HS-27A (cell line): Measurements from ENCODE around the gene TSPEAR.

Experiments
- DNase-seq: peaks from one replicate; pipeline ENCODE4 v3.0.0-alpha.2; 2012; ENCODE audit warnings: low read depth, missing footprints

Gene TSPEAR

DNA sequence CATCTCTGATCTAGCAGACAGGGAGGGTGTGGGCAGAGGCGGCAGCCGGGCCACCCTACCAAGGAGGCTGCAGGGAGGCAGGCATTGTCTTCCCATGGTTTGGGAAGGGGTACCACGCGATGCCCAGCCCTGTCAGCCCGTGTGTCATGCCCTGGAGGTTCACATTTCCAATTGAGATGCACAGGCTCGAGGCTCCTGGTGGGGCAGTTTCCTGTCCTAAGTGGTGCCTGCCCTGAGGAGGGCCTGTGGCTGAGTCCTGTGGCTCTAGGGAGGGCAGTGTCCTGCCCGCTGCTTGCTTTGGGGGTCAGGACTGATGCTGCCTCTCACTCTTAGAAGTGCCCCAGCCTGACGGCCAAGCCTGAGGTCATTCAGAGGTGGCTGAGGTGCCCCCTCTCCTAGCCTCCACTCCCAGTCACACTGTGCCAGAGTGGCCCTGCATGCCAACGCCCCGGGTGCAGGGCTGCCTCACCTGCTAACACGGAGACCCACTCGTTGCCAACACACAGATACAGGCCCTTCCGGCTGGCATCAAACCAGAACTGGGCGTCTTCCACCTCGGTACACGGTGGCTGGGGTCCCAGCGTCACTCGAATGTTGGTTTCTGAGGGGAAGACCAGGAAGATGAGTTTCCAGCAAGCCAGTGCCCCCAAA, 183.3 kb downstream of the TSPEAR start:
- DNase-seq = no peak

- DNase-seq = no peak
Measured at GRCh38 chr21:44527156-44527982, 184.0 kb downstream of the TSPEAR start.

GRCh38 chr21:44526096-44526997, 185.0 kb downstream of the TSPEAR start:
- DNase-seq = no peak

DNA sequence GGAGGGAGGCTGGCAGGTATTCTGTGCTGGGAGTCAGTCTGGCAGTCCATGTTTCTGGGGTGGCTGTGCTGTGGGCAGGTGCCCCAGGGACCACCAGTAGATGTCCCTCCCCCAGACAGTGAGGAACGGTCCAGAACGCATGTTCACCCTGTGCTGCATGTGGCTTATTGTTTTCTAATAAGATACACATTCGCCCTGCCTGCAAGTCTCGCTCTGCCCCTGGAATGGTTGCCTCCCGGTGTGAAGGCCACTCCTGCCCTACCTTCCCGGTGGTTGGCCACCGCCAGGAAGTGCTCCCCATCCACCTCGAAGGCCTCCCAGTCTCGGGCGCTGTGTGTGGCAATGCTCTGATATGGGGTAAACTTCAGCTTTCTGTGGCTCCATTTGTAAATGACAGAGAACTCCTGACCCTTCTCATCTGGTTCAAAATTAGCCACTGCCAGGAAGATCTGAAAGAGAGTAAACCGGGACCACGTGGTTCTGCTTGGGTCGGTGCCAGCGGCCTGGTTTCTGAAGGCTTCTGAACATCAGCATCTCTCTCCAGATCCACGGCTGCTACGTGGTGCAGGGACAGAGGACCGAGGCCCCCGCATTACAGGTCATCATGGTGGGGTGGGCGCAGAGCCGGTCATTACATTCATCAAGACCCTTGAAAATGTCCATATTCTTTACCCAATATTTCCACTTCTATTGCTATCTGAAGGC, 185.8 kb downstream of the TSPEAR start:
- no peak for DNase-seq

- no peak for DNase-seq
Measured at GRCh38 chr21:44524414-44525371, 186.7 kb downstream of the TSPEAR start.

DNA sequence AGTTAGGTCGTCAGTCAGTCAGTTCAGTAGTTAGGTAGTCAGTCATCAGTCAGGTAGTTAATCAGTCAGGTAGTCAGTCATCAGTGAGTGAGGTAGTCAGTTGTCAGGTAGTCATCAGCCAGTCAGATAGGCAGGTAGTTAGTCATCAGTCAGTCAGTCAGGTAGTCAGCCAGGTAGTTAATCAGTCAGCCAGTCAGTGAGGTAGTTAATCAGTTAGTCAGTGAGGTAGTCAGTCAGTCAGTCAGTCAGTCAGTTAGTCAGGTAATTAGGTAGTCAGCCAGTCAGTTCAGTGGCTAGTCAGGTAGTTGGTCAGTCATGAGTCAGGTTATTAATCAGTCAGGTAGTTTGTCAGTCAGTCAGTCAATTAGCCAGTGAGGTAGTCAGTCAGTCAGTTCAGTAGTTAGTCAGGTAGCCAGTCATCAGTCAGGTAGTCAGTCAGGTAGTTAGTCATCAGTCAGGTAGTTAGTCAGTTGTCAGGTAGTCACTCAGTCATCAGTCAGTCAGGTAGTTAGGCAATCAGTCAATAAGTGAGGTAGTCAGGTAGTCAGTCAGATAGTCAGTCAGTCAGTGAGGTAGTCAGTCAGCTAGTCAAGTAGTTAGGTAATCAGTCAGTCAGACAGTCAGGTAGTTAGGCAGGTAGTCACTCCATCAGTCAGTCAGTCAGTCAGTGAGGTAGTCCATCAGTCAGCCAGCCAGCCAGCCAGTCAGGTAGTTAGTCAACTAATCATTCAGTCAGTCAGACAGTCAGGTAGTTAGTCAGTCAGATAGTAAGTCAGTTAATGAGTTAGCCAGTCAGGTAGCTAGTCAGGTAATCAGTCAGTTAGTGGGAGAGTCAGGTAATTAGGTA, 187.6 kb downstream of the TSPEAR start:
- DNase-seq = no peak

DNA sequence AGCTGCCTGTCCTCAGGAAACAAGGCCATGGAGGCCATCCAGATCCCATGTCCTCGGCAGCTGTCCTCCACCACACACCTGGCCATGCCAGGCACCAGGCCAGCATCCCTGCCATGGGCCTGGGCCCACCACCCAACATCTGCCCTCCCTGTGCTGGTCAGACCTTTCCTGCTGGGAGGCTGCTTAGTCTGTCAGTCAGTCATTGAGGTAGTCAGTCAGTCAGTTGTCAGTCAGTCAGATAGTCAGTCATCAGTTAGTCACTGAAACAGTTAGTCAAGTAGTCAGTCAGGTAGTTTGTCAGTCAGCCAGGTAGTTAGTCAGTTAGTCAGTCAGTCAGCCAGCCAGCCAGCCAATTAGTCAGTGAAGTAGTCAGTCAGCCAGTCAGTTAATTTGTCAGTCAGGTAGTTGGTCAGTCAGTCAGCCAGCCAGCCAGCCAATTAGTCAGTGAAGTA, 188.6 kb downstream of the TSPEAR start:
- no peak for DNase-seq

GRCh38 chr21:44521928-44522752, 189.2 kb downstream of the TSPEAR start:
- no peak for DNase-seq

GRCh38 chr21:44521301-44521927, 190.0 kb downstream of the TSPEAR start:
- DNase-seq = no peak

GRCh38 chr21:44520326-44521300, 190.8 kb downstream of the TSPEAR start:
- DNase-seq = no peak

DNA sequence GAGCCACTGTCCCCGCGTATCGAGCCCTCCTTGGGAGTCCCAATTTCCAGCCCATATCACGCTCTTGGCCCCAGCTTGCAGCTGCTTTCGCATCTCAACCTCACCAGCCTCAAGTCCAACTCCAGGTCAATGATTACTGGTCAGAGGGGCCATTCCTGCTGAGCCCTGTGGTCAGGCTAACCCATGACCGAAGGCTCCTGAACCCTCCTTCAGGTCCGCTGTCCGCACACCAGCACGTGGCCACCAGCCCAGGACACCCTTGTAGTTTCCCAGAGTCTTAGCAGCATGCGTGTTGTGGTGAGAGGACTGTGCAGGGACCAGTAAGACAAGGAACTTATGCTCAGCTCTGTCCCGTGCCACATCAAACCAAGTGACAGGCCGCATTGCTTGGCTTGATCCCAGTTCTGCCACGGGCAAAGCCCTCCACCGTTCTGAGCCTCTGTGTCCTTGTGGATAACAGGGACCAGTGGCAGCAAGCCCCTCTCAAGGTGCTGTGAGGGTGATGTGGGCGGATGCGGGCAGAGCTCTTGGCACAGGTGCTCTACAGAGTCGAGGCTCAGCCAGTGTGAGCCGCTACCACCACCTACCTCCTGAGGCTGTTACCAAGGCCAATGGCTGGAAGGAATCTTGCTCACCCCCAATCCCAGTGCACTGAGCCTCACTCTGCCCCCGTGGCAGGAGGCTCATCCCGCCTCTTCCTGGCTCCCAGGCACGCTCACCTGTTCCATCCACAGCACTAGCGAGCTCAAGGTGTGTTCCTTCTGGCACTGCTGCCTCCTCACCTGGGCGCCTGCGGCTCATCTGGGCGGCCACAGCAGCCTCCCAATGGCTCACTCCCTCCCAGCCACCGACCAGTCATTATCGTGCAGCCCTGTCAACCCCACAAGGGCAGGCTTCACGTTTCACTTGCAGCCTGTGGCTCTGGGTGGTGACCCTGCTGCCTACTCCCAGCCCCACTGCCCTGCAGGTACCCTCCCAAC, 191.7 kb downstream of the TSPEAR start:
- DNase-seq = no peak

GRCh38 chr21:44518686-44519085, 192.7 kb downstream of the TSPEAR start:
- DNase-seq = no peak

GRCh38 chr21:44517175-44517899, 194.0 kb downstream of the TSPEAR start:
- peak; percentile 5 for DNase-seq

GRCh38 chr21:44516828-44517174, 194.6 kb downstream of the TSPEAR start:
- no peak for DNase-seq

DNA sequence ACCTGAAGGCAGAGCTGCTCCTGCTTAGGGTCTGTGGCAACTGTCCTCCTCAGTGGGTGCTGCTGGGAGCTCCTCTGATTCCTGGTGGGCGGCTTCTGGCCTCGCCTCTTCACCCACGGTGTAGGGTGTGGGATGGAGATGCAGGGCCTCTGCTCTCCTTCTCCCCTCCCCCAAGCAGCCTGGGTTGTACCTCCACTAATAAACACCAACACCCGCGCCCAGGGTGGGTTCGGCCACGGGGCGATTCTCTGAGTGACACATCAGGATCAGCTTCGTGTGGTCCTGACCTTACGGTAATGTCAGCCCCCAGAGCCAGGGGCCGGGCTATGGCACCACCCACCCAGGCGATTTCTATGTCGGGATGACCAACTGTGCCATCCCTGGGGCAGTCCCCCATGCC, 195.0 kb downstream of the TSPEAR start:
- DNase-seq = no peak
